ENCODE results near the gene DIO1.
"Not testable (repeated sequence)": the region's sequence is repeated elsewhere in the genome, so short reads cannot be mapped to it uniquely, and the experiment has no call there.

GRCh38 chr1:53875150-53875549, 18.8 kb upstream of the DIO1 start:
- TF ChIP-seq POLR2A (IDR thresholded peaks at IDR 0.05; ENCODE audit: low read length); GATA1 (IDR thresholded peaks at IDR 0.05; ENCODE audit: low read depth, low read length): not testable (repeated sequence)
